GM21619 (cell line): ENCODE results near the gene NOS3.
"Not testable (repeated sequence)": the region's sequence is repeated elsewhere in the genome, so short reads cannot be mapped to it uniquely, and the experiment has no call there.

Experiments
- ATAC-seq: cut with Tn5 transposase; IDR thresholded peaks from one replicate; pipeline ENCODE4 v1.9.1; 2021; ENCODE audit not compliant: unreplicated experiment

The NOS3 gene

DNA sequence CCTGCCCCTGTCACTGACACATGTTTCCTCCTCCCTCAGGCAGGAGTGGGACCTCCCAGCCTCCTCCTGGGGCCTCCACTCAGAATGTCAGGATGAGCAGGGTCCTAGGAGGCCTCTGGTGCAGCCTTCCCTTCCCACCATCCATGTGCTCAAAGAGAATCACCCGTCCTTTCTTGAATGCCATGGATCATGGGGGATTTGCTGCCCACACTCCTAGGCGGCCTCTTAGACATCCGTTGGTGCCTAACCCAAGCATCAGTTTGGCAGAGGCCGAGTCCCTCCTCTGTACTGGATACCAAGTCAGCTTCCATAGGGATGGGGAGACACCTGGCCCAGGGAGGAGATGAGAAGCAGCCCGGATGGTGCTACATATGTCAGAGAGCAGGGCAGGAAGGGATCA, 7.0 kb downstream of the NOS3 start:
- ATAC-seq: no peak

GRCh38 chr7:150998341-150998740, 7.5 kb downstream of the NOS3 start:
- ATAC-seq: no peak

DNA sequence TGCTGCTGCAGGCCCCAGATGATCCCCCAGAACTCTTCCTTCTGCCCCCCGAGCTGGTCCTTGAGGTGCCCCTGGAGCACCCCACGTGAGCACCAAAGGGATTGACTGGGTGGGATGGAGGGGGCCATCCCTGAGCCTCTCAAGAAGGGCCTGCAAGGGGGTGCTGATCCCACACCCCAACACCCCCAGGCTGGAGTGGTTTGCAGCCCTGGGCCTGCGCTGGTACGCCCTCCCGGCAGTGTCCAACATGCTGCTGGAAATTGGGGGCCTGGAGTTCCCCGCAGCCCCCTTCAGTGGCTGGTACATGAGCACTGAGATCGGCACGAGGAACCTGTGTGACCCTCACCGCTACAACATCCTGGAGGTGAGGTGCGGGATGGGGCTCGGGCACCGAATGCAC, 8.2 kb downstream of the NOS3 start:
- no peak for ATAC-seq

GRCh38 chr7:150999497-151000230, 8.8 kb downstream of the NOS3 start:
- ATAC-seq: no peak

- no peak for ATAC-seq
These were observed 10.2 kb downstream of the NOS3 start for GRCh38 chr7:151000897-151001495.

DNA sequence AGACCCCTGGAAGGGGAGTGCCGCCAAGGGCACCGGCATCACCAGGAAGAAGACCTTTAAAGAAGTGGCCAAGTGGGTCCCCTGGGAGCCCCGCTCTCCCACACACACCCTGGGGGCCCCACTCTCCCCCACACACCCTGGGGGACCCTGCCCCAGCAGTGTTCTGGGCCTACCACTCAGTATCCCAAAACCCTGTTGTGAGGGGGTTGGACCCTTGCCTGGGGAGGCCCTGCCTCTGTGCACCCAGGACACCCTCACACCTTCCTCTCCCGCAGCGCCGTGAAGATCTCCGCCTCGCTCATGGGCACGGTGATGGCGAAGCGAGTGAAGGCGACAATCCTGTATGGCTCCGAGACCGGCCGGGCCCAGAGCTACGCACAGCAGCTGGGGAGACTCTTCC, 10.7 kb downstream of the NOS3 start:
- ATAC-seq: no peak

GRCh38 chr7:151003572-151003971, 12.8 kb downstream of the NOS3 start:
- no peak for ATAC-seq

GRCh38 chr7:151005566-151005965, 14.7 kb downstream of the NOS3 start:
- ATAC-seq: no peak

DNA sequence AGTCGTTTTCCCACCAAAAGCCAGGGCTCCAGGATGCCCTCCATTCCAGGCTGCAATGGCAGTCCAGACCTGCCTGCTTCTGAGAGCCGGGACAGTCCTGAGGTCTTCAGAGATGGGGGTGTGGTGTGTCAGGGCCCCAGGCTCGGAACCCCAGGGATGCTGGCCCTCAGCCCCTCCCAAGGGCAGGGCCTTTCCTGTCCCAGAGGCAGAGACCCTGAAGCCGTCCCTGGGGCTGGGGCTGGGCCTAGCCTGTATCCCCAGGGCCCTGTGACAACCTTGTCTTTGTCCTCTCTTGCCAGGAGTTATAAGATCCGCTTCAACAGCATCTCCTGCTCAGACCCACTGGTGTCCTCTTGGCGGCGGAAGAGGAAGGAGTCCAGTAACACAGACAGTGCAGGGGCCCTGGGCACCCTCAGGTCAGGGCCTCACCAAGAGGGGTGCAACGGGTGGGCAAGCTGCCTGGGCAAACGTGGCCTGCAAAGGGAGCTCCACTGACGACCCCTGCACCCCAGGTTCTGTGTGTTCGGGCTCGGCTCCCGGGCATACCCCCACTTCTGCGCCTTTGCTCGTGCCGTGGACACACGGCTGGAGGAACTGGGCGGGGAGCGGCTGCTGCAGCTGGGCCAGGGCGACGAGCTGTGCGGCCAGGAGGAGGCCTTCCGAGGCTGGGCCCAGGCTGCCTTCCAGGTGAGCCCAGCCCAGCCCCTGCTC, 15.9 kb downstream of the NOS3 start:
- no peak for ATAC-seq

DNA sequence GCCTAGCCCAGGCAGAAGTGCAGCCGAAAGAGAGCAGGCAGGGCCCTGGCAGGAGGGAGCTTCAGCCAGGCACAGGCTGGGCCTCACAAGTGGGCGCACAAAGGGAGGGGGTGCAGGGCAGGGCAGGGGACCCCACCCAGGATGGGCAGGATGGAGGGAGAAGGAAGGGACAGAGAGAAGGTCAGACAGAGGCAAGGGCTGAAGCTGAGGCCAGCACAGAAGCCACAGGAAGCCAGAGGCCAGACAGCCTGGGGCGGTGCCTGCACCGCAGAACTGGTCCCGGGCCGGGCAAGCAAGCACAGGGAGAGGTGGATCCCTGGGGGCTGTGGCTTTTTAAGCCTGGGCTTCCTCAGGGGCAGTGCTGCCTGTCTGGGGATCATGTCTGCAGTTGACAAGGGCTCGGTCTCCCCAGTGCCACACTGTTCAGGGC, 16.7 kb downstream of the NOS3 start:
- ATAC-seq: no peak

DNA sequence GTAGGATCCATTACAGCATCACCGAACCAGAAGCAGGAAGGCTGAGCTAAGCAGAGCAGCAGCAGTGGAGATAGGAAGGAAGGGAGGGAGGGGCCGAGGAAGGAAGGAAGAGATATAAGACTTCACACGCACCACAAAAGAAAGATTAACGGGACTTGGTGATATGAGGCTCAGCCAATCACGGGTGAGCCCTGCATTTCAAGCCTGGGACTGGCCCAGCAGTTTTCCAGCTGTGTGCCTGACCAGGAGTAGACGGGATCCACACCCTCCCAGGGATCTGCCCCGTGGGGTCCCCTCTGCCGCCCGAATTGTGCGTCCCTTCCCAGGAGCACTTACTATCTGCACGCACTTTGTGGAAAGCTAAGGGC, 17.3 kb downstream of the NOS3 start:
- no peak for ATAC-seq

- peak; percentile 65 for ATAC-seq
These were observed 17.9 kb downstream of the NOS3 start for GRCh38 chr7:151008511-151009323.

- no peak for ATAC-seq
These were observed 18.7 kb downstream of the NOS3 start for GRCh38 chr7:151009327-151010036.

GRCh38 chr7:151010037-151010306, 19.2 kb downstream of the NOS3 start:
- ATAC-seq: no peak

DNA sequence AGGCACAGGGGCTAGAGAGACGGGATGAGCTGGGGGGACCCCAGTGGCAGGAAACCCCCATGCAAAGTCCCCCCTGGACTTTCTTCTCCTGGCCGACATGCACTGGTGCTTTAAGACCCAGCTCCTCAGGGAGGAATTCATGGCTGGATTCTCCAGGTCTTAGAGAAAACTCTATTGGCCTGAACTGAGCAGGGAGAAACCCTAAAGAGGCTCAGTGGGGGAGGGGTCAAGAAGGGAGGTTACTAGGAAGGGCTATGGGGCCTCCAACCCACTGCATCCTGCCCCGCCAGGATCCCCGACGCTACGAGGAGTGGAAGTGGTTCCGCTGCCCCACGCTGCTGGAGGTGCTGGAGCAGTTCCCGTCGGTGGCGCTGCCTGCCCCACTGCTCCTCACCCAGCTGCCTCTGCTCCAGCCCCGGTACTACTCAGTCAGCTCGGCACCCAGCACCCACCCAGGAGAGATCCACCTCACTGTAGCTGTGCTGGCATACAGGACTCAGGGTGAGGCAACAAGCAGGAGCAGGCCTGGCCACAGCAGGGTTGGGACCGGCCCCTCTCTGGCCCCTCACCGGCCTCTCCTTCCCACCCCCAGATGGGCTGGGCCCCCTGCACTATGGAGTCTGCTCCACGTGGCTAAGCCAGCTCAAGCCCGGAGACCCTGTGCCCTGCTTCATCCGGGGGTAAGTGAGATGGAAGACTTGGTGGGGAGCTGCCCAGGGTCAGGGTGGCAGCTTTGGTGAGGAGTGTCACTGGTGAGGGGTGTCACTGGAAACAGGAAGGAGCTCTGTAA, 19.7 kb downstream of the NOS3 start:
- no peak for ATAC-seq

- no peak for ATAC-seq
These were observed 20.2 kb downstream of the NOS3 start for GRCh38 chr7:151011097-151011409.

DNA sequence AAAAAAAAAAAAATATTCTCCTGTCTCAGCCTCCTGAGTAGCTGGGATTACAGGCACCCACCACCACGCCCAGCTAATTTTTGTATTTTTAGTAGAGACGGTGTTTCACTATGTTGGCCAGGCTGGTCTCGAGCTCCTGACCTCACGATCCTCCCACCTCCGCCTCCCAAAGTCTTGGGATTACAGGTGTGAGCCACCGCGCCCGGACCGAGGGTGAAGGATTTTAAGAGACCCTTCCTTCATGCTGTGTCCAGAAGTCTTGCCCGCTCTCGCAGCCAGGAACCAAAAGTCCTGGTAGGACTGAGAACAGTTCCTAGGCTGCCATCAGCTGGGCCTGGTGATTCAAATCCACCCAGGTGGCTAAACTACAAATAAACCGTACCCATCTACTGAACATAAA, 20.8 kb downstream of the NOS3 start:
- not testable (repeated sequence) for ATAC-seq

- no peak for ATAC-seq
These were observed 21.3 kb downstream of the NOS3 start for GRCh38 chr7:151012031-151012692.

DNA sequence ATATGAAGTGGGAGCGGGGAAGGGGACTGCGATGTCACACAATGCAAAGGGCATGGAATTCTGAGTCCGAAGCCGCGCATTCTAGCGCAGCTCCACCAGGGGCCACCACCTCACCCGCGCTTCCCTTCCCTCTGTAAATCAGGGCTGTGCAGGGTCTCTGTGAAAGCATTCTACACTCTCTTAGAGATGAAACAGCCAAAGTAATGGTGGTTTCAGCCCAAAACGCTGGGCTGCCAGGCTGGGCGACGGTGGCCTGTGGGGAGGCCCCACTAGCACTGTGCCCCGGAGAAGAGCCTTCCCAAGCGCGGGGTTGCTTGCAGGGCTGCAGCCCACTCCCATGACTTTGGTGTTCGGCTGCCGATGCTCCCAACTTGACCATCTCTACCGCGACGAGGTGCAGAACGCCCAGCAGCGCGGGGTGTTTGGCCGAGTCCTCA, 22.1 kb downstream of the NOS3 start:
- ATAC-seq: no peak

DNA sequence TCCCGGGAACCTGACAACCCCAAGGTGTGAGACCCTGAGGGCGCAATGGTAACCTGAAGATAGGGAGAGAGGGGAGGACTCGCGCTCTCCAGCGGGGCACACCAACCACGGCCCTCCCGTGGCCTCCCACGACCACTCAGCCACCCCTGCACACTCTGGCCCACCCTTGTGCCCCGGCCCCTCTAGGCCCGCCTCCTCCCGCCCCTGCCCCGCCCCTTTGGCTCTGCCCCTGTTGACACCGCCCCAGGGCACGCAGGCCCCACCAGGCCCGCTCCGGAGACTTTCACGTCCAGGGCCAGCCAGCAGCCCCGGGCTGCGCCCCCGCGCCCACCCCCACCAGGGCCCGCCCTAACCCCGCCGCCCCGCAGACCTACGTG, 22.5 kb downstream of the NOS3 start:
- no peak for ATAC-seq
